Measurements from ENCODE around the gene SLC25A22.

SLC25A22 gene

DNA sequence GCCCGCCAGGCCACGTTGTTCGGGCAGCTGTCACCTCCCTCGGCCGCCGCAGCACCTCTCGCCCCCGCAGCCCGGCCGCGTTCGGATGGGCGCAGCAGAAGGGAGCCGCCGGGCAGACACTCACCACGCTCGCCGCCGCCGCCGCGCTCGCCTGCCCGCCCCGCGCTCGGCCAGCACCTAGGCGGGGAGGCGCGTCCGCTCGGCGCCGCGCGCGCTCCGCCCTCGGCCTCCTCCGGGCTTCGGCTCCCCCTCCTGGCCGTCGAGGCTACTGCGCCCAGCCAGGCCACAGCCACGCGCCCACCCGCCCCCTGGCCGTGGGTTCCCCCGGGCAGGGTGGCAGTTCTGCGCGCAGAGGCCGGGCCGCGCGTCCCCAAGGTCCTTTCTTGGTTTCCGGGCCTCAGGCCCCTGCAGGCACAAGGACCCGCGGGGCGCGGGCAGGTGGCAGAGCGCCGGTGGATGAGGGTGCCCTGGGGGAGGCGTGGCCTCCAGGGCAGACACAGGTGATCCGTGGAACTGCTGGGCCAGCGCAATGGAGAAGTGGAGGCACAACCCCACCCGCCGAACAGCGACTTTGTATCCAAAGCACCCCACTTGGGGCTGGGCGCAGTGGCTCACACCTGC lies at the start of gene SLC25A22:
Gene SLC25A22, minus strand, starts transcription at position 189 of the 621 bp plus-strand sequence. CDS start 3,275 bp downstream, outside the sequence.
- DNase-seq, result peak; percentile 85

DNA sequence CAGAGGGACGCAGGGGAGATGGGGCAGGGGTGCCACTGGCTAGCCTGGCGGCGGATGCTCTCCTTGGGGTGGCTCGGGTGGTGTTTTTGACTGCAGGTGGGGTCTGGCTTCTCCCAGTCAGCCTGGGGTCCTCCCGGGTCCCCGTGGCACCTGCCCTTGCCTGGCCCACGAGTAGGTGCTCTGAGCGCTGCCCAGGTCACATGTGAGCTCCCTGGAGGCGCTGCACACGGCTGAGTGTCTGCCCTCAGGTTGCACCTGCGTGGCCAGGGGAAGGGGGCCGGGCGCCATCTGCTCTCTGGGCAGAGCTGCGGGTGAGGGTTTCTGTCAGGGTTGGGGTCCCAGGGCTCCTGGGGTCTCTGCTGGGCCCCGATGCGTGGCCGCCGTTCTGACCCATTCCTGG lies 49.8 kb upstream of the SLC25A22 start:
- no peak for DNase-seq

DNA sequence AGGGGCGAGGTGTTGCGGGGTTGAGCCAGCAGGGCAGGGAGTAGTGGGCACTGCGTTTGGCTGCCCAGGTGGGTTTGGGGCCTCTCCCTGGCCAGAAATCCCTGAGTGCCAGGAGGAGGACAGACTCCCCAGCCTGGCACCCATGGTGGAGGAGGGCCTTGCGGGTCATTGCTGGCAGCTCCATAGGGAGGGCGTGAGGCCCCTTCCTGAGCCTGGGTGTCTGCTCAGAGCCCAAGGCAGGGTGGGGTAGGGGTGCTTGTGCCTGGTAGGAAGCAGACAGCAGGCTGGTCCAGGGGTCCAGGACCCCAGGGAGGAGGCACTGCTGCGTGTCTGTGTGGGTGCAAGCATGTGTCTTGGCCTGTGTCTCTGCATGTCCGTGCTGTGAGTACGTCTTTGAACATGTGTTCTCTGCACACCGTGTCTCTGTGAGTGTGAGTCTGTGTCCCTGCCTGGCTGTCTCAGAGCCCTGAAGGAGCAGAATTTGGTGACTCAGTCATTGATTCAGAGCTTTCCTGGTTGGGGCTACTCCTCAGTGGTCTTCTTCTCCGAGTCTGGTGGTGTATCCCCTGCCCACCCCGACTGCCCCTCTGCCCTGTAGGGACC lies 48.5 kb upstream of the SLC25A22 start:
- no peak for DNase-seq

DNA sequence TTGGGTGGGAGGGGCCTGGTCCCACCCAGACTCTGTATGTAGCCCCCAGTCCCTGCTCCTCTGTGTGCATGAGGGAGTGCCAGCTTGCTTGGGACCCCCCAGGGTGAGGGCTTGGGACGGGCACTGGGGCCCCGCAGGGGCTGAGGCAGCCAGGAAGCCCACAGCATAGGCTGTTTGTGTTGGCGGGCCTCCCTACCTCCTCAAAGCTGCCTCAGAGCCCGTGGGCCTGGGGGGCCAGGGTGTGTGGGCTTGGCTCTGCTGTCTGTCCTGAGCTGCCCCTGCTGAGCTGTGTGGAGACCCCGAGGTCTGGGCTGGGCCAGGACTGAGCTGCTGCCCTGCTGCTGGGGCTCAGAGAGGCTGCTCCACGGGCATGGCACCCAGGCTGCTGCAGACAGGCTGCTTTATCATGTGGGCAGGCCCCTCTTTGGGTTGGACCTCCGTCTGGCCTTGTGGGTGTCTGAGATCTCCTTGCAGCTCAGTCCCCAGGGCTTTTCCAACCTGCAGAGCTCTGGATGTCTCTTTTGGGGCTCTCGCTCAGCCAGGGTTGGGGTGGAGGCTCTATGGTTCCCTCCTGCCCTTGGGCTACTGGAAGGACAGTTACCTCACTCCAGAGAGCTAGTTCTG lies 47.9 kb upstream of the SLC25A22 start:
- DNase-seq, result no peak

DNA sequence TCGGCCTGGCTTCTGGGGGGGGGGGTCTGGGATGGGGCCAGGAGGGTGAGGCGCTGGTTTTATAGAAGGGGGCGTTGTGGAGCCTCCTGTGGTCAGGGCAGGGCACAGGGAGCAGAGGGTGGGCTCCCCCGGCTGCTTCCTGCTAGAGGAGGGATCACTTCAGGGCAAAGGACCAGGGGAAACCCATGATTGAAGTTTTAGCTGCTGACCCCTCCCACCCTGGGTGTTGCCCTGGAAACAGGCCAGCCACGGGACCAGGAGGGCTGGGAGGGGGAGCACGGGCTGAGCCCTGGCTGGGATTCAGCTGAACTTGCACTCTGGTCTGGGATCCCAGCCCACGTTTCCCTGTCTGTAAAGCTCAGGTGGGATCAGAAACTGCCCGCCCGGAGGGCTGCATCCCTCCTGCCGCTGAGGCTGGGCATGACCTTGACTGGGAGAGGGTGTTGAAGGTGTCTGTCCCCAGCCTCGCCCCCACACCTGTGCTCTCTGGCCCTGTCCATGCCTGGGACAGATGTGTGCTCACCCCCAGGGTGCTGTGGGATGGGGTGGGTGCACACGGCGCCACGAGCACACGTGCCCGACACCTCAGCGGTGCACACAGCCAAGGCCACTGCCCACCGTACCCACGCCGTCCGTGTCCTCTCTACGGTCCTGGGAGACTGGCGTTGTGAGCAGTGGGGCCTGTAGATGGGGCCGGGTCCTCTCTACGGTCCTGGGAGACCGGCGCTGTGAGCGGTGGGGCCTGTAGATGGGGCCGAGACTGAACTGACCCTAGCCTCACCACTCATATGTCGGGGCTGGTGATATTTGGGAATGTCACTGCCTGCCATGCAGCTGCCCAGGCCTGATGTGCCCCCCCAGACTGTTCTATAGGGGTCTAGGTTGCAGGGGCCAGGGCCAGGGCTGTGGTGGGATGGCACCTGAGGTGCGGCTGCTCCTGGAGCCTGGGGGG lies 46.9 kb upstream of the SLC25A22 start:
- no peak for DNase-seq

DNA sequence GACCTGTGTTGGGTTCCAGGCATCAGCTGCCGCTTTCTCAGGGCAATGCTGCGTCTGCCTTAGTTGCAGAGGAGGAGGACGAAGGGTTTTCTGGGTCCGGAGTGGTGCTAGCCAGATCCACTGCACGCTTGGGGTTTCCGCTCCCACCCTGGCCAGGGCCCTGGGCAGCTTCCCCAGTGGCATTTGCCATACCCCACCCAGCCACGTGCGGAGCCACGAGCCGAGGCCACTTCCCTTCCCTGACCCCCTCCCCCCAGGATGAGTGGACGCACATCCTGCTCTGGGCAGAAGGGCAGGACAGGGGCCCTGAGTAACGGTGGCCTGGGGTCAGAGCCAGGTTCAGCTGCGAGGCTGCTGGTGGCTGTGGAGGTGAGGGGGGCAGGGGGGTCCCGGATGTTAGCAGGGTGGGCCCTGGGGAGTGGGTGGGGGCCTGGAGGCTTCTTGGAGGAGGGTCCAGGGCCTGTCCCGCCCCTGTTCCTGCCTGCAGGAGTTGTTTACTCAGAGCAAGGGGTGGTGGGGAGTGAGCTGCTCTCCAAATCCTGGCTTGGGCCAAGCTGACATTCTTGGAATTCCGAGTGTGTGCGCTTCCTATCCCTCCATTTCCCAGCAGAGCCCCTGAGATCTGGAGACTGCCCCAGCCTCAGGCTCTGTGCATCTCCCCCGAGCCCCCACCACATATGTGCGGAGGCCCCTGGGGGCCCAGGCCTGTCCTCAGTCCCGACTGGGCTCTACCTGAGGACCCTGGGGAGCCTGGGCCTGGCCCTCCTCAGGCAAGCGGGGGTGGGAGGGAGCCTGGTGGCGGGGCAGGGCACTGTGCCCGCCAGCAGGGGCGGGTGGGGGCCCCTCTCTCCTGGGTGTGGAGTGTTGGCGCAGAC lies 46.0 kb upstream of the SLC25A22 start:
- DNase-seq, result no peak

DNA sequence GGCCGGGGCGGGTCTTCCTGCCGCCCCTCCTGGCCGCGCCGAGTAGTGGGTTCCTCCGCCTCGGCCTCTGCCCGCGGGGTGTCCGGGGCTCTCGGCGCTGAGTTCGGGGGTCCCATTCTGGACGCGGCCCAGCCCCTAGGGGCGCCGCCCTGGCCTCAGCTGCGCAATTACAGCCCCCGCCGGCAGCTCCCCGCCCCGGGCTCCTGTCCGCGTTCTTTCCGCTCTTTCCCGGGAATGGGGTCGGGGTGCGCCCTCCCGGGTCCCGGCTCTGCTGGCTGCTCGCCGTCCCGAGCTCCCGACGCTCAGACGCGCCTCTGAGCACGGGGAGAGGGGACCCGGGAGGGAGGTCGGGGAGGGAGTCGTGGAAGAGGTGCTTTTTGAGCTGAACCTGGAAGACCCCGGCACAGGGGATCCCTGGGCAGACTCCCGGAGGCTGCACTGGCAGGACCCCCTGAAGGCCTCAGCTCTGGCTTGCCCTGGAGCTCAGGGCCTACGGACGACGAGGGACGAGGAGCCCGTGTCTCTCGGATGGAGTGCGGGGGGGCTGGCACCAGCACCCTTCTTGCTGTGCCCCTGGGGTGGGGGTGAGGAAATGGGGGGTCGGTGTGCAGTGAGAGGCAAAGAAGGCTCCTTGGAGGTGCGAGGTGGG lies 45.1 kb upstream of the SLC25A22 start:
- DNase-seq, result no peak

DNA sequence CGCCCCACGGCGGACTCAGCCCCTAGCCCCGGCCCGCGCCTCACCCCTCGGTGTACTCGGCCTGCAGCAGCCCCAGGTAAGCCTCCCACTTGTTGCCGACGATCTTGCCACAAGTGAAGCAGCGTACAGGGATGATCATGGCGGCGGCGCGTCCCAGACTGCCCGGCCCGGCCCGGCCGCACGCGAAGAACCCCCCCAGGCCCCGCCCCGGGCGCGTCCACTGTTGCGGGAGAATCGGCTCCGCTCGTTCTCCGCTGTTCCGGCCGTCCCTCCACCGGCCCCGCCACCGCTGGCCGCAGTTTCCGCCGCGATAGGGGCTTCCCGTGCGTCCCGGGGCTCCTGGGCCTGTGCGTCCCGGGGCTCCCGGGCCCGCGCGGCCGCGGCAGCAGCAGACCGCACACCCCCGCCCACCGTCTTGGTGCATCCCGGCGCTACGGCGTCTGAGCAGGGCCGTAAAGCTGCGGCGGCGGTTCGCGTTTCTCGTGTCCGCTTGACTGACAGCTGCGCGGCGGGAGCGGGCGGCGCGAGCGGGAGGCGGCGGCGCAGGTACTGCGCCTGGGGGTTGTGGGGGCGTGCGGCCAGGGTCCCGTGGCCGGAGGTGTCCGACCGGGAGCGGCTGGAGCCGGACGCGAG lies 44.4 kb upstream of the SLC25A22 start, which contains the start of the genes POLR2L and TSPAN4:
Gene POLR2L, minus strand, starts transcription at position 160 of the 633 bp plus-strand sequence. Its CDS starts 21 bp downstream, at position 139.
Gene TSPAN4, plus strand, starts transcription at position 483 of the 633 bp plus-strand sequence. CDS start 7,453 bp downstream, outside the sequence.
- peak; percentile 89 for DNase-seq

DNA sequence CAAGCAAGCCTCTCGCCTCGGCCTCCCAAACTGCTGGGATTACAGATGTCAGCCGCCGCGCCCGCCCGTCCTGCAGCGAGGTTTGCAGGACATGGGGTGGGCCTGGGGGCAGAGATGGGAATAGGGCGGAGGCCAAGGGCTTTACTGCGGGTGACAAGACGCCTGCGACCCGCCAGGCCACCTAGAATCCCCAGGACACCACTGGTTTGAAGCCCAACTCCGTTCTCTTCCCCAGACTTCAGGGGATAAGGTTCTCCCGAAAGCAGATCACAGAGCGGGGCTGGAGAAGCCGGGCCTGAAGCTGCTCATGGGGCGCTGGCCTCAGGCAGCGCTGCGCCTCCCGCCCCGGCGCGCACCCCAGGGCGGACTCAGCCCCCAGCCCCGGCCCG lies 43.9 kb upstream of the SLC25A22 start:
- DNase-seq, result no peak

DNA sequence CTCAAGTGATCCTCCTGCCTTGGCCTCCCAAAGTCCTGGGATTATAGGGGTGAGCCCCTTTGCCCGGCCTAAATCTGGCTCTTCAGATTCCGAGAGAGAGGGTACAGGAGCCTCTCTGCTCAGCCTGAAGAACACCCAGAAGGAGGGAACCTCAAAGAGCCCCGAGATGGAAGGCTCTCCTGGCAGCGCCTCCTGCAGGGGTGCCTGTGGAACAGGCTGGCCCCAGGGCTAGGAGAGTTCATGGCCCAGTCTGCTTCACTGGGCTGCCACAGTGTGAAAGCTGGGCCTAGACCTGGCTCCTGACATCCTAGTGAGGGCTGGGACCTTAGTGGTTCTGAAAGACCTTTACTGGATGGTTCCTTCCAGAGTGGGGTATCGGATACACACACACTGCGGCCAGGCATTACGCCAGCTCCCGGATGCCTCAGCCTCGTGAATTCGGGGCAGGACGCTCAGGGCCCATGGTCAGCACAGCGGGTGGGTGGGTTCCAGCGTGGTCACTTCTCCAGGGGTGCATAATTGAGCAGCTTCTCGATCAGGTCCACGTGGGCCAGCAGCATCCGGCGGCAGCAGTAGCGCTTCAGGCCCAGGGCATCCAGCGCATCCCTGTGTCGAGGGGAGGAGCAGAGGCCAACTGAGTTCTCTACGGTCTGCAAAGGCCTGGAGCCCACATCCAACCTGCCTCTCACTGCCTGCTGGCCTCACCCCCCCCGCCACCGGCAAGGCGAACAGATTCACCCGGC lies 42.0 kb upstream of the SLC25A22 start:
- DNase-seq, result no peak

DNA sequence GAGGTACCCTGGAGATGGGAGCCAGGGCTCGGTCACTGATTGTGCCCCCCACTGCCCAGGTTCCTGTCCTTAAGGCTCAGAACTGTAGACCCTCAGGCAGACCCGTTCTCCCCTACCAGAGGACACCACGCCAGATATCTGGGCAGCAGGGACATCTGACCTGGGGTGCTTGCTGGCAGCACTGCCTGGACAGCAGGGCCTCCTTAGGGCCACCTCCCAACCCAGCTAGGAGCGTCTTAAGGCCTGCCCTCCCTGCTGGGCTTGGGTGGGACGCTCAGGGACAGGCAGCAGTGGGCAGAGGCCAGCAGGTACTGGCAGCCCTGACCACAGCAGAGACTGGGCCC lies 41.2 kb upstream of the SLC25A22 start:
- no peak for DNase-seq

DNA sequence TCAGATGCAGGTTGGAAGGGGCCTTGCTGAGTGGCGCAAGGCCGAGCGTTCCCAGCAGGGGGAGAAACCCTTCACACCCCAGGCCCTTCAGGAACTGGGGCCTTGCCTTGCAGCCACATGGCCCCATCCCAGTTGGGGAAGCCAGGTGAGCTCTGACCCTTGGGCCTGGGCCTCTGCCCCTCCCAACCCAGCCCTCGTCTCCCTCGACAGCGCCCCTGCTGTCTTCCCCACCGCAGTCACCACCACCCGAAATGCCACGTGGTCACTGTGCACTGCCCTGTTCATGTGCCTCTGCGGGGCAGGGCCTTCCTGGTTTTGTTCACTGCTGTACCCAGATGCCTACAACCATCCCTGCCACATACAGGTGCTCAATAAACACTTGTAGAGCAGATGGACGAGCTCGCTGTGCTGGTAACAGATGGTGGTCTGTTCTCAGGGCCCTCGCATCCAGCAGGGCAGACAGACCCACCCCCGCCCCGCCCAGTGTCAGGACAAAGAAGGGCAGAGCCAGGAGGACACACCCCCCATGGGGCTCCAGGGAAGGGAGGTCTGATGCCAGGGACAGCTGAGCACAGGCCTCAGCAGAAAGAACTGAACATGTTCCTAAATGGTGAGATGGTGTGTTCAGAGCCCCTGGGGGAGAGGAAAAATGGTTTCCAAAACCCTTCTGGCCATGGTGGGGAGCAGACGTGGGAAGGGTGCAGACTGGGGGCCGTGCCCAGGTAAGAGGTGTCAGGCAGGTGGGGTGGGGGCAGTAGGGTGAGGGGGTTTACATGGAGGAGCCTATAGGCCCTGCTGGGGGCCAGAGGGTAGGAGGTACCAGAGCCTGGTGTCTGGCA lies 40.6 kb upstream of the SLC25A22 start:
- no peak for DNase-seq

DNA sequence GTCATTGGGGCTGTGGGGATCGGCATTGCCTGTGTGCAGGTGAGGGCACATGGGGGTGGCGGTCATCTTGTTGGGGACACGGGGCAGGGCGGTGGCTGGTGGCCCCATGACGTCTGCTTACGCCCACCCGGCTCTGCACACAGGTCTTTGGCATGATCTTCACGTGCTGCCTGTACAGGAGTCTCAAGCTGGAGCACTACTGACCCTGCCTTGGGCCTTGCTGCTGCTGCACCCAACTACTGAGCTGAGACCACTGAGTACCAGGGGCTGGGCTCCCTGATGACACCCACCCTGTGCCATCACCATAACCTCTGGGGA lies 39.9 kb upstream of the SLC25A22 start:
- DNase-seq, result no peak

DNA sequence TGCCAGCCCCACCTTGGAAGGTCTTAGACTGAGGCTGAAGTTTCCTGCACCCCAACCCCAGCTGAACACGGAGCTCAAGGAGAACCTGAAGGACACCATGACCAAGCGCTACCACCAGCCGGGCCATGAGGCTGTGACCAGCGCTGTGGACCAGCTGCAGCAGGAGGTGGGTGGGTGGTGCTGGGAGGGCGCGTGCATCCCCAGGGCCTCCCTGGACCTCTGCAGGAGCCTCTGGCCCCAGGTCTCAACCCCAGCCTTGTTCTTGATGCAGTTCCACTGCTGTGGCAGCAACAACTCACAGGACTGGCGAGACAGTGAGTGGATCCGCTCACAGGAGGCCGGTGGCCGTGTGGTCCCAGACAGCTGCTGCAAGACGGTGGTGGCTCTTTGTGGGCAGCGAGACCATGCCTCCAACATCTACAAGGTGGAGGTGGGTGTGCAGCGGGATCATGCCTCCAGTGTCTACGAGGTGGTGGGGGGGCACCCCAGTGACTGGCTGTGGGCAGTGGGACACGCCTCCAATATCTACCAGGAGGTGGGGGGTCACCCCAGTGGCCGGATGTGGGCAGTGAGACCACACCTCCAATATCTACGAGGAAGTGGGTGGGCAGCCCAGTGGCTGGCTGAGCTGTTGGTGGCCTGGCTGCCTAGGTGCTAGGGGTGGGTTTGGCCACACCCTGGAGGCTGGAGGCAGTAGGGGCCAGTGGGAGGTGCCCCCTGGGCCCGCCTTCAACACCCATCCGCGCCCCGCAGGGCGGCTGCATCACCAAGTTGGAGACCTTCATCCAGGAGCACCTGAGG lies 39.3 kb upstream of the SLC25A22 start:
- no peak for DNase-seq

DNA sequence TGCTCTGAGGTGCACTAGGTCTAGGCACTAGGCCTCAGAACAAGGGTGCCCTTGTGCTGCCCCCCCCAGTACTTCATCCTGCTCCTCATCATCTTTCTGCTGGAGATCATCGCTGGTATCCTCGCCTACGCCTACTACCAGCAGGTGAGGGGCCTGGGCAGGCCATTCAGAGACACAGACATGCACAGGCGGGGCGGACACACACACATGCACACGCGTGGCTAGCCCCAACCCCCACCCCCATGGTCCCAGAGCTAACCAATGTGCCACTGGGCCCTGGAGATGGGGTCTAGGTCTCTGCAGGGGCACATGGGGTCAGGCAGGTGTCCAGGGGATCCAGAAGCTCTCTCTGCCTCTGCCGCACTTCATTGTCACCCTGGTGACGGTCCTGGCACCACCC lies 38.6 kb upstream of the SLC25A22 start:
- no peak for DNase-seq

DNA sequence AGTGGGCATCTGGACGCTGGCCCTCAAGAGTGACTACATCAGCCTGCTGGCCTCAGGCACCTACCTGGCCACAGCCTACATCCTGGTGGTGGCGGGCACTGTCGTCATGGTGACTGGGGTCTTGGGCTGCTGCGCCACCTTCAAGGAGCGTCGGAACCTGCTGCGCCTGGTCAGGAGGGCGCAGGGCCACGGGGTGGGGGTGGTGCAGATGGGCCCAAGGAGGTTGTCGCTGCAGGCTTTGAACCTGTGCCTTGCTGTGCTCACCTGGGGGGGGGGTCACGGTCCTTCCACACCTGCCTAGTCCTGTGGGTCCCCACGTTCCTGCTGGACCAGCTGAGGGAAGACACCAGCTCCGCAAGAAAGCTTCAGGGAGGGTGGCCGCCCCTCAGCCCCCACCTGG lies 38.2 kb upstream of the SLC25A22 start:
- DNase-seq, result no peak

DNA sequence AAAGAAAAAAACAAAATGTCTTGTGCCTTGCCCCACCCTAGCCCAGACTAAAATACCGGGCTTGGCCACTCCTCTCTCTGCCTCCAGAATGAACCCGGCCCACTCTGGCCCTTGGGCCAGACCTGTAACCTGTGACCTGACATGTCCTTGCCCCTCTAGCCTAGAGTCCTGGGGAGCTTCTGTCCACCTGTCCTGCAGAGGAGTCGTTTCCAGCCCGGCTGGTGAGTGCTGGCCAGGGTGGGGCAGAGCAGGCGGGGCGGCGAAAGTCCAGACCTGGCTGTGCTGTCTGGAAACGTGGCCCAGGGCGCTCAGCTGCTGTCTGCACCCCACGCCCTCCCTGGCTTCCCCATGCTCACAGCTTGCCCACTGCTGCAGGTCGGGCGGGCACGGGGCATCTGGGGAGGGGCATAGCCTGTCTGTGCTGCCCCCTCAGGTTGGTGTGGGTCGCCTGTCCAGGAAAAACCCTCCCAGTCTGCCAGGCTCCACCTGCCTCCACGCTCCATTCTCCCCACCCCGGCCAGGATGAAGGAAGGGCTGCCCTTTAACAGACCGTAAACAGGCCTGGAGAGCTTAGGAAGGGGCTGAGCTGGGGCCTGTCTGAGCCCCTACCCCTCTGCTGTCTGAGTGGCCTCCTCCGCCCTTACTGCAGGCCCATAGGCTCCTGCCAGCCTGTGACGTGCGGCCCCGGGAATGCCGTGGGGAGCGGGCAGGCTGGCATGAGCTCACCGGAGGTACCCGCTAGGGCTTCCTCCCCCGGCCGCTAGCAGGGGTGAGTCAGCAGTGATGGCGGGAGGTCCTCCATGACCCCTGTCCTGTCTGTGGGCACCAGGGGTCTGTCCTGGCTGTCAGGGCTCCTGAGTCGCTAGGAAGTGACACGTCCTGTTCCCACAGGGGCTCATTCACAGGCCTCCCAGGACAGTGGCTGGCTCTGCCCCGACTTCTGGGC lies 36.6 kb upstream of the SLC25A22 start:
- no peak for DNase-seq
